GM23338 (cell line): Measurements from ENCODE around the gene NR4A1. TPM values are rescaled to one million over a fixed set of nuclear protein-coding genes. Genes with fewer than 3 reads are reported as not detected.

Source experiments
- ATAC-seq: fragments of 200-7000 bp; cut with Tn5 transposase; 3 replicates; pipeline ENCODE4 v1.9.1; 2020
- DNase-seq: peaks from one replicate; pipeline ENCODE4 v3.0.0-alpha.2; 2015; ENCODE audit warnings: low spot score
- H2AFZ ChIP-seq: fragments of 200-600 bp; sonication (generic); 2 replicates; pipeline ENCODE4 v1.8.0; 2016; ENCODE audit warnings: antibody characterized with exemption, mild to moderate bottlenecking, moderate library complexity
- H3F3A ChIP-seq: fragments of 200-600 bp; sonication (generic); replicated peaks from 2 replicates; pipeline ENCODE4 v1.8.0; 2017; ENCODE audit warnings: antibody characterized with exemption, mixed run types, low read depth
- H3K27ac ChIP-seq: fragments of 200-600 bp; sonication (generic); 2 replicates; pipeline ENCODE4 v1.6.1; 2016; ENCODE audit warnings: low read depth
- H3K27me3 ChIP-seq: fragments of 200-600 bp; sonication (generic); 2 replicates; pipeline ENCODE4 v1.8.0; 2016; ENCODE audit warnings: mild to moderate bottlenecking, mixed run types, moderate library complexity; ENCODE audit not compliant: insufficient read depth
- H3K36me3 ChIP-seq: fragments of 200-600 bp; sonication (generic); 2 replicates; pipeline ENCODE4 v1.8.0; 2016; ENCODE audit warnings: mild to moderate bottlenecking; ENCODE audit not compliant: insufficient read depth
- H3K4me1 ChIP-seq: fragments of 200-600 bp; sonication (generic); 2 replicates; pipeline ENCODE4 v1.8.0; 2016; ENCODE audit warnings: mild to moderate bottlenecking, moderate library complexity; ENCODE audit not compliant: insufficient read depth
- H3K4me2 ChIP-seq: fragments of 200-600 bp; sonication (generic); 2 replicates; pipeline ENCODE4 v1.7.1; 2017; ENCODE audit warnings: mixed run types
- H3K4me3 ChIP-seq: fragments of 200-600 bp; sonication (generic); 2 replicates; pipeline ENCODE4 v1.6.1; 2016; ENCODE audit warnings: mixed run types
- H3K79me2 ChIP-seq: fragments of 200-600 bp; sonication (generic); replicated peaks from 2 replicates; pipeline ENCODE4 v1.8.0; 2017; ENCODE audit warnings: mild to moderate bottlenecking; ENCODE audit not compliant: insufficient read depth
- H3K9me2 ChIP-seq: fragments of 200-600 bp; sonication (generic); 2 replicates; pipeline ENCODE4 v1.8.0; 2017; ENCODE audit not compliant: insufficient read depth
- H4K20me1 ChIP-seq: fragments of 200-600 bp; sonication (generic); replicated peaks from 2 replicates; pipeline ENCODE4 v1.8.0; 2017; ENCODE audit warnings: mild to moderate bottlenecking; ENCODE audit not compliant: insufficient read depth
- H3K27ac Mint-ChIP-seq: 2 replicates; pipeline ENCODE4 v1.8.0; 2020; ENCODE audit warnings: inconsistent platforms, mild to moderate bottlenecking, moderate library complexity, mixed read lengths
- H3K27me3 Mint-ChIP-seq: 3 replicates; pipeline ENCODE4 v1.8.0; 2022; ENCODE audit warnings: low read depth, mild to moderate bottlenecking, moderate library complexity, mixed read lengths, inconsistent platforms; ENCODE audit not compliant: insufficient read depth, poor library complexity
- H3K36me3 Mint-ChIP-seq: 3 replicates; pipeline ENCODE4 v1.8.0; 2021; ENCODE audit warnings: low read depth, mild to moderate bottlenecking, inconsistent platforms, moderate library complexity, mixed read lengths
- H3K4me1 Mint-ChIP-seq: 3 replicates; pipeline ENCODE4 v1.8.0; 2020; ENCODE audit warnings: mild to moderate bottlenecking, inconsistent platforms, mixed read lengths
- H3K4me3 Mint-ChIP-seq: 3 replicates; pipeline ENCODE4 v1.8.0; 2021; ENCODE audit warnings: moderate library complexity, mild to moderate bottlenecking, inconsistent platforms, mixed read lengths
- H3K9me3 Mint-ChIP-seq: 3 replicates; pipeline ENCODE4 v1.8.0; 2020; ENCODE audit warnings: moderate library complexity, mild to moderate bottlenecking, inconsistent platforms, mixed read lengths
- CREB1 ChIP-seq: fragments of 250-450 bp; sonication (Bioruptor Pico); IDR thresholded peaks from 2 replicates; pipeline ENCODE4 v1.5.0; 2020; ENCODE audit warnings: low read depth, mild to moderate bottlenecking, moderate library complexity
- CTCF ChIP-seq, 2 experiments: fragments of 200-600 bp in 1 of 2; sonication (generic) in 1 of 2; conservative IDR thresholded peaks; 2 replicates each; pipeline versions ENCODE4 v1.5.1 to v1.6.1; 2016 to 2017; ENCODE audit warnings: antibody characterized with exemption in 2 of 2, low read depth in 2 of 2, mild to moderate bottlenecking in 2 of 2, moderate library complexity in 1 of 2
- EZH2 ChIP-seq: fragments of 200-600 bp; sonication (generic); IDR thresholded peaks from one replicate; pipeline ENCODE4 v1.8.0; 2017; ENCODE audit warnings: antibody characterized with exemption, mild to moderate bottlenecking, low read depth; ENCODE audit not compliant: unreplicated experiment
- JUNB ChIP-seq: IDR thresholded peaks from one replicate; pipeline ENCODE4 v1.6.1; 2016; ENCODE audit warnings: antibody characterized with exemption; ENCODE audit not compliant: unreplicated experiment
- POLR2AphosphoS5 ChIP-seq: IDR thresholded peaks from 2 replicates; pipeline ENCODE4 v1.6.1; 2016; ENCODE audit warnings: antibody characterized with exemption, low read depth
- STAT1 ChIP-seq: IDR thresholded peaks from one replicate; pipeline ENCODE4 v1.6.1; 2016; ENCODE audit warnings: antibody characterized with exemption; ENCODE audit not compliant: unreplicated experiment
- ZNF114 ChIP-seq: fragments of 250-450 bp; sonication (Bioruptor Pico); IDR thresholded peaks from 2 replicates; pipeline ENCODE4 v1.5.0; 2020; ENCODE audit warnings: mild to moderate bottlenecking, moderate library complexity
- ZNF331 ChIP-seq: fragments of 250-450 bp; sonication (Bioruptor Pico); IDR thresholded peaks from 2 replicates; pipeline ENCODE4 v1.5.0; 2020; ENCODE audit warnings: low read depth, mild to moderate bottlenecking, moderate library complexity
- ZNF462 ChIP-seq: fragments of 250-450 bp; sonication (Bioruptor Pico); IDR thresholded peaks from 2 replicates; pipeline ENCODE4 v1.5.0; 2020; ENCODE audit warnings: mild to moderate bottlenecking, moderate library complexity
- polyA plus RNA-seq: library from polyadenylated mRNA; unstranded; fragments of >200 nt; fragmentation: Nextera tagmentation; extraction: Ambion mirVana; gene quantifications from 2 replicates; pipeline ENCODE4 v1.2.1, GENCODE V29; 2016
- total RNA-seq: library from RNA; depleted of rRNA; stranded (reverse); fragments of >200 nt; shearing (Covaris generic); gene quantifications from 2 replicates; pipeline ENCODE4 v1.2.3, GENCODE V29; 2014

The NR4A1 gene
- total and polyA plus RNA-seq, 2 experiments from 2014 or later: 7.5 to 19.1 TPM

- DNase-seq (peak; percentile 90), ATAC-seq (peak; percentile 45)
- peaks cover 26% of the 10 kb centered on the region for H3K4me1 Mint-ChIP-seq
- Histone ChIP-seq H4K20me1 (no peaks in the 10 kb centered on the region), H3K27me3 (peaks cover 49% of the 10 kb centered on the region), H3K79me2 (no peaks in the 10 kb centered on the region), H3K4me2 (no peak overlapping the region), H3K4me1 (peaks cover 10% of the 10 kb centered on the region; the same call in 1 of the 2 replicates), H3K36me3 (no peaks in the 10 kb centered on the region), H3K27ac (no peak overlapping the region), H3K9me2 (no peaks in the 10 kb centered on the region), H2AFZ (no peak overlapping the region), H3F3A (peaks cover 7% of the 10 kb centered on the region; the same call in 1 of the 2 replicates), H3K4me3 (no peak overlapping the region)
- no peak overlapping the region for H3K27ac Mint-ChIP-seq
- no peaks in the 10 kb centered on the region; the same call in 2 of the 3 replicates for H3K9me3 Mint-ChIP-seq
- H3K4me3 Mint-ChIP-seq: no peak overlapping the region
- peaks cover 4% of the 10 kb centered on the region; the same call in 2 of the 3 replicates for H3K36me3 Mint-ChIP-seq
- peak; percentile 77 to 94 for TF ChIP-seq CTCF (conservative IDR thresholded peaks at IDR 0.05; ENCODE audit: low read depth in 2 of 2)
- TF ChIP-seq ZNF331: no peak
- no peak for TF ChIP-seq EZH2
- H3K27me3 Mint-ChIP-seq: peaks cover 49% of the 10 kb centered on the region
Measured at GRCh38 chr12:52004042-52004648, 47.1 kb upstream of the NR4A1 start.

GRCh38 chr12:52005218-52005902, 45.9 kb upstream of the NR4A1 start:
- H3K27me3 Mint-ChIP-seq: peaks cover 58% of the 10 kb centered on the region
- H3K9me2 ChIP-seq: no peaks in the 10 kb centered on the region
- peaks cover 57% of the 10 kb centered on the region for H3K27me3 ChIP-seq
- H3K79me2 ChIP-seq: no peaks in the 10 kb centered on the region
- H3K4me1 ChIP-seq: peaks cover 20% of the 10 kb centered on the region
- H3K4me3 Mint-ChIP-seq: peak overlapping the region; percentile 91; the same call in 2 of the 3 replicates
- no peak overlapping the region for H3K4me2 ChIP-seq
- H3F3A ChIP-seq: peaks cover 10% of the 10 kb centered on the region; the same call in 1 of the 2 replicates
- H3K27ac ChIP-seq: no peak overlapping the region
- peaks cover 35% of the 10 kb centered on the region for H3K4me1 Mint-ChIP-seq
- no peaks in the 10 kb centered on the region for H4K20me1 ChIP-seq
- no peak overlapping the region for H3K27ac Mint-ChIP-seq
- no peaks in the 10 kb centered on the region; the same call in 2 of the 3 replicates for H3K9me3 Mint-ChIP-seq
- H2AFZ ChIP-seq: no peak overlapping the region
- ATAC-seq (no peak), DNase-seq (no peak)
- H3K36me3 ChIP-seq: no peaks in the 10 kb centered on the region
- H3K4me3 ChIP-seq: peak overlapping the region; percentile 77; the same call in 1 of the 2 replicates
- H3K36me3 Mint-ChIP-seq: no peaks in the 10 kb centered on the region
- TF ChIP-seq ZNF114 (CRISPR knock-in tag): no peak
- TF ChIP-seq JUNB: no peak
- TF ChIP-seq ZNF462 (CRISPR knock-in tag): no peak
- no peak for TF ChIP-seq STAT1
- no peak for TF ChIP-seq POLR2AphosphoS5
- TF ChIP-seq CREB1 (CRISPR knock-in tag): no peak
- TF ChIP-seq CTCF (conservative IDR thresholded peaks at IDR 0.05; ENCODE audit: low read depth in 2 of 2): no peak
- no peak for TF ChIP-seq ZNF331
- TF ChIP-seq EZH2: no peak
